PC-9 (cell line): ENCODE data around the gene EXTL1. TPM values are rescaled to one million over a fixed set of nuclear protein-coding genes. Genes with fewer than 3 reads are reported as not detected.

Experiments
- BruUV-seq: library from RNA; stranded (reverse); fragments of 400-500 nt; replicated peaks from 2 replicates; lab custom pipeline; 2021; lab: Mats Ljungman, UMichigan
- CTCF ChIA-PET: fragments of 300-600 bp; sonication (Branson Sonifier 250); formaldehyde crosslinking; loops from one replicate; lab custom pipeline; 2022; ENCODE audit warnings: antibody characterized with exemption; lab: Charles Lee
- POLR2A ChIA-PET: fragments of 300-600 bp; sonication (Branson Sonifier 250); formaldehyde crosslinking; loops from one replicate; lab custom pipeline; 2022; ENCODE audit warnings: antibody characterized with exemption; ENCODE audit not compliant: unreplicated experiment; lab: Charles Lee
- DNase-seq, 2 experiments: peaks; one replicate each; pipeline versions ENCODE4 v3.0.0 to v3.0.0-alpha.2; 2015 to 2022; ENCODE audit warnings: mixed read lengths in 1 of 2
- H2AFZ ChIP-seq: fragments of 200-600 bp; sonication (generic); 2 replicates; pipeline ENCODE4 v1.8.1; 2017; ENCODE audit warnings: antibody characterized with exemption
- H3F3A ChIP-seq: fragments of 200-600 bp; sonication (generic); 2 replicates; pipeline ENCODE4 v1.8.1; 2017; ENCODE audit warnings: antibody characterized with exemption, mild to moderate bottlenecking, low read depth; ENCODE audit not compliant: insufficient read depth
- H3K27ac ChIP-seq: fragments of 200-600 bp; sonication (generic); 2 replicates; pipeline ENCODE4 v1.6.1; 2016; ENCODE audit warnings: mixed run types
- H3K27me3 ChIP-seq: fragments of 200-600 bp; sonication (generic); 2 replicates; pipeline ENCODE4 v1.6.1; 2016; ENCODE audit warnings: low read depth, mixed run types; ENCODE audit not compliant: insufficient read depth
- H3K36me3 ChIP-seq: fragments of 200-600 bp; sonication (generic); 2 replicates; pipeline ENCODE4 v1.6.1; 2016; ENCODE audit warnings: low read depth, mixed run types
- H3K4me1 ChIP-seq: fragments of 200-600 bp; sonication (generic); replicated peaks from 2 replicates; pipeline ENCODE4 v1.6.1; 2016; ENCODE audit warnings: mixed run types; ENCODE audit not compliant: insufficient read depth
- H3K4me2 ChIP-seq: fragments of 200-600 bp; sonication (generic); 2 replicates; pipeline ENCODE4 v1.6.1; 2017; ENCODE audit warnings: mixed run types
- H3K4me3 ChIP-seq: fragments of 200-600 bp; sonication (generic); 2 replicates; pipeline ENCODE4 v1.6.1; 2016; ENCODE audit warnings: mixed run types
- H3K79me2 ChIP-seq: fragments of 200-600 bp; sonication (generic); 2 replicates; pipeline ENCODE4 v1.6.1; 2017; ENCODE audit warnings: low read depth, mixed run types
- H3K9me2 ChIP-seq: fragments of 200-600 bp; sonication (generic); 2 replicates; pipeline ENCODE4 v1.8.1; 2017; ENCODE audit warnings: mild to moderate bottlenecking; ENCODE audit not compliant: insufficient read depth
- H3K9me3 ChIP-seq: fragments of 200-600 bp; sonication (generic); 2 replicates; pipeline ENCODE4 v1.8.1; 2016; ENCODE audit warnings: low read depth; ENCODE audit not compliant: insufficient read depth
- H4K20me1 ChIP-seq: fragments of 200-600 bp; sonication (generic); 2 replicates; pipeline ENCODE4 v1.8.1; 2017; ENCODE audit not compliant: insufficient read depth
- EZH2 ChIP-seq: fragments of 200-600 bp; sonication (generic); IDR thresholded peaks from 2 replicates; pipeline ENCODE4 v1.8.0; 2017; ENCODE audit warnings: antibody characterized with exemption, low read depth
- intact Hi-C: fragments of 100-400 bp; cut with micrococcal nuclease; formaldehyde crosslinking; loops from one replicate; pipeline ENCODE4 v1.10.0; 2022; ENCODE audit not compliant: unreplicated experiment
- total RNA-seq: library from RNA; stranded (reverse); gene quantifications from 2 replicates; pipeline ENCODE4 v1.2.3, GENCODE V29; 2021
- TF ChIP-seq, protein P1 (sequence below): fragments of 200-600 bp; sonication (generic); conservative IDR thresholded peaks from 2 replicates; pipeline ENCODE4 v1.6.1; 2017; ENCODE audit warnings: mixed run types, antibody characterized with exemption, mild to moderate bottlenecking, moderate library complexity

The EXTL1 gene
- total RNA-seq, 1 experiment from 2014 or later: 0.13 TPM

GRCh38 chr1:25977801-25978200 is 43.8 kb upstream of the EXTL1 start:
- Histone ChIP-seq H3K4me2 (no peak overlapping the region), H3K9me2 (no peaks in the 10 kb centered on the region), H3K9me3 (no peaks in the 10 kb centered on the region), H3K27ac (no peak overlapping the region), H4K20me1 (no peaks in the 10 kb centered on the region), H3K4me1 (no peaks in the 10 kb centered on the region), H3K27me3 (no peaks in the 10 kb centered on the region), H3K36me3 (no peaks in the 10 kb centered on the region), H3F3A (no peaks in the 10 kb centered on the region), H2AFZ (no peak overlapping the region), H3K79me2 (no peaks in the 10 kb centered on the region), H3K4me3 (no peak overlapping the region)
- ChIA-PET POLR2A (no interaction called here), CTCF (no interaction called here)
- no peak for DNase-seq
- intact Hi-C loops: no loop called here
- BruUV-seq: no TSS peak
- TF ChIP-seq EZH2: no peak
- TF ChIP-seq, protein P1, sequence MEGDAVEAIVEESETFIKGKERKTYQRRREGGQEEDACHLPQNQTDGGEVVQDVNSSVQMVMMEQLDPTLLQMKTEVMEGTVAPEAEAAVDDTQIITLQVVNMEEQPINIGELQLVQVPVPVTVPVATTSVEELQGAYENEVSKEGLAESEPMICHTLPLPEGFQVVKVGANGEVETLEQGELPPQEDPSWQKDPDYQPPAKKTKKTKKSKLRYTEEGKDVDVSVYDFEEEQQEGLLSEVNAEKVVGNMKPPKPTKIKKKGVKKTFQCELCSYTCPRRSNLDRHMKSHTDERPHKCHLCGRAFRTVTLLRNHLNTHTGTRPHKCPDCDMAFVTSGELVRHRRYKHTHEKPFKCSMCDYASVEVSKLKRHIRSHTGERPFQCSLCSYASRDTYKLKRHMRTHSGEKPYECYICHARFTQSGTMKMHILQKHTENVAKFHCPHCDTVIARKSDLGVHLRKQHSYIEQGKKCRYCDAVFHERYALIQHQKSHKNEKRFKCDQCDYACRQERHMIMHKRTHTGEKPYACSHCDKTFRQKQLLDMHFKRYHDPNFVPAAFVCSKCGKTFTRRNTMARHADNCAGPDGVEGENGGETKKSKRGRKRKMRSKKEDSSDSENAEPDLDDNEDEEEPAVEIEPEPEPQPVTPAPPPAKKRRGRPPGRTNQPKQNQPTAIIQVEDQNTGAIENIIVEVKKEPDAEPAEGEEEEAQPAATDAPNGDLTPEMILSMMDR: no peak

GRCh38 chr1:25978403-25978802 is 43.2 kb upstream of the EXTL1 start:
- no peak overlapping the region for H3K4me3 ChIP-seq
- no peaks in the 10 kb centered on the region for H3K9me2 ChIP-seq
- H3K27ac ChIP-seq: no peak overlapping the region
- no peaks in the 10 kb centered on the region for H3K27me3 ChIP-seq
- H4K20me1 ChIP-seq: no peaks in the 10 kb centered on the region
- POLR2A ChIA-PET: no interaction called here
- H3K4me1 ChIP-seq: no peaks in the 10 kb centered on the region
- no peaks in the 10 kb centered on the region for H3K9me3 ChIP-seq
- no peaks in the 10 kb centered on the region for H3K36me3 ChIP-seq
- DNase-seq: no peak
- no TSS peak for BruUV-seq
- no peak overlapping the region for H3K4me2 ChIP-seq
- CTCF ChIA-PET: no interaction called here
- H3K79me2 ChIP-seq: no peaks in the 10 kb centered on the region
- H2AFZ ChIP-seq: no peak overlapping the region
- H3F3A ChIP-seq: no peaks in the 10 kb centered on the region
- TF ChIP-seq, protein P1: no peak
- no peak for TF ChIP-seq EZH2
- intact Hi-C loops: no loop called here

DNA sequence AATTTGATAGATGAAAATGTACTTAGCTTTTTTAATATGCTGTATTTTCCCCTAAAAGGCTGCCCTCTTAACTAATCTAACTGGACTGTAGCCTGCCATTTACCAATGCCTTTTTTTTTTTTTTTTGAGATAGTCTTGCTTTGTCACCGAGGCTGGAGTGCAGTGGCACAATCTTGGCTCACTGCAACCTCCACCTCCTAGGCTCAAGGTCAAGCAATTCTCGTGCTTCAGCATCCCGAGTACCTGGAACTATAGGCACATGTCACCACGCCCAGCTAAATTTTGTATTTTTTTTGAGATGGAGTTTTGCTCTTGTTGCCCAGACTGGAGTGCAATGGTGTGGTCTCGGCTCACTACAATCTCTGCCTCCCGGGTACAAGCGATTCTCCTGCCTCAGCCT is 42.4 kb upstream of the EXTL1 start:
- TF ChIP-seq, protein P1: no peak
- TF ChIP-seq EZH2: no peak
- H2AFZ ChIP-seq: no peak overlapping the region
- intact Hi-C loops: no loop called here
- no peak overlapping the region for H3K4me2 ChIP-seq
- H3F3A ChIP-seq: no peaks in the 10 kb centered on the region
- no TSS peak for BruUV-seq
- H3K4me3 ChIP-seq: no peak overlapping the region
- ChIA-PET CTCF (no interaction called here), POLR2A (no interaction called here)
- H3K36me3 ChIP-seq: no peaks in the 10 kb centered on the region
- no peaks in the 10 kb centered on the region for H3K79me2 ChIP-seq
- no peak overlapping the region for H3K27ac ChIP-seq
- H3K27me3 ChIP-seq: no peaks in the 10 kb centered on the region
- no peaks in the 10 kb centered on the region for H3K9me2 ChIP-seq
- H4K20me1 ChIP-seq: no peaks in the 10 kb centered on the region
- no peak for DNase-seq
- H3K9me3 ChIP-seq: no peaks in the 10 kb centered on the region
- no peaks in the 10 kb centered on the region for H3K4me1 ChIP-seq
